ENCODE data around the gene SPOCK2. TPM values are rescaled to one million over a fixed set of nuclear protein-coding genes. Genes with fewer than 3 reads are reported as not detected.

Gene SPOCK2
- total and polyA plus RNA-seq, 2 donors (not counting 1 experiment from before 2014, with no cell fraction given): 0.02 to 0.33 TPM

- no peak overlapping the region for H3K4me3 ChIP-seq (replicated peaks in 1 of 4; ENCODE audit: control extremely low read depth in 1 of 4, insufficient read depth in 1 of 4, low read depth in 3 of 4, low read length in 4 of 4)
- H3K79me2 ChIP-seq (ENCODE audit: control insufficient read depth, insufficient read depth, low read length): no peaks in the 10 kb centered on the region
- H3K9me3 ChIP-seq (ENCODE audit: control insufficient read depth, insufficient read depth, low read depth, low read length): no peaks in the 10 kb centered on the region
- H3K36me3 ChIP-seq (ENCODE audit: control insufficient read depth, insufficient read depth, low read length): no peaks in the 10 kb centered on the region
- no peaks in the 10 kb centered on the region for H4K20me1 ChIP-seq (ENCODE audit: control insufficient read depth, extremely low read depth, insufficient read depth, low read length)
- H3K4me2 ChIP-seq (ENCODE audit: extremely low read depth, insufficient read depth, low read length): no peak overlapping the region
- no peaks in the 10 kb centered on the region for H3K4me1 ChIP-seq (ENCODE audit: control insufficient read depth, extremely low read depth, insufficient read depth, low read length)
- H3K27me3 ChIP-seq (ENCODE audit: control insufficient read depth, insufficient read depth, low read length): peaks cover 6% of the 10 kb centered on the region
- H2AFZ ChIP-seq (ENCODE audit: low read length): no peak overlapping the region
- no peak for DNase-seq (ENCODE audit: low read depth in 2 of 2)
- TF ChIP-seq EZH2 (IDR thresholded peaks at IDR 0.05; ENCODE audit: low read length, missing control alignments) (no peak), CTCF (conservative IDR thresholded peaks at IDR 0.05 in 1 of 2, IDR thresholded peaks at IDR 0.05 in 1 of 2; ENCODE audit: low read depth in 1 of 2, low read length in 2 of 2) (no peak)
- H3K9ac ChIP-seq (ENCODE audit: insufficient read depth, low read length): no peak overlapping the region
- H3K27ac ChIP-seq (ENCODE audit: insufficient read depth, low read length): no peak overlapping the region
Measured at GRCh38 chr10:72049969-72050781, 38.2 kb downstream of the SPOCK2 start.

DNA sequence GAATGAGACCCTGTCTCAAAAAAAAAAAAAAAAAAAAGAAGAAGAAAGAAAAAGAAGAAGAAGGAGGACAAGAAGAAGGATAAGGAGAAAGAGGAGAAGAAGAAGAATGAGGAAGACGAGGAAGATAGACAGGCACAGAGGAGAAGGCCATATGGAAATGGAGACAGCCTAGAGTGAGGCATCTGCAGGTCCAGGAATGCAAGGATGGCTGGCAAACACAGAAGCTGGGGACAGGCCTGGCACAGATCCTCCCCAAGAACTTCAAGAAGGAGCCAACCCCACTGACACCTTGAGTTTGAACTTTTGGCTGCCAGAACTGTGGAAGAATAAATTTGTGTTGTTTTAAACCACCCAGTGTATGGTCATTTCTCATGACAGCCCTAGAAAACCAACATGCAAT is 38.9 kb downstream of the SPOCK2 start:
- H2AFZ ChIP-seq (ENCODE audit: low read length): no peak overlapping the region
- H3K79me2 ChIP-seq (ENCODE audit: control insufficient read depth, insufficient read depth, low read length): no peaks in the 10 kb centered on the region
- no peak overlapping the region for H3K9ac ChIP-seq (ENCODE audit: insufficient read depth, low read length)
- no peaks in the 10 kb centered on the region for H3K9me3 ChIP-seq (ENCODE audit: control insufficient read depth, insufficient read depth, low read depth, low read length)
- no peak overlapping the region for H3K4me3 ChIP-seq (replicated peaks in 1 of 4; ENCODE audit: control extremely low read depth in 1 of 4, insufficient read depth in 1 of 4, low read depth in 3 of 4, low read length in 4 of 4)
- H3K27ac ChIP-seq (ENCODE audit: insufficient read depth, low read length): no peak overlapping the region
- no peaks in the 10 kb centered on the region for H4K20me1 ChIP-seq (ENCODE audit: control insufficient read depth, extremely low read depth, insufficient read depth, low read length)
- H3K27me3 ChIP-seq (ENCODE audit: control insufficient read depth, insufficient read depth, low read length): peaks cover 6% of the 10 kb centered on the region
- H3K4me2 ChIP-seq (ENCODE audit: extremely low read depth, insufficient read depth, low read length): no peak overlapping the region
- no peaks in the 10 kb centered on the region for H3K36me3 ChIP-seq (ENCODE audit: control insufficient read depth, insufficient read depth, low read length)
- TF ChIP-seq CTCF (conservative IDR thresholded peaks at IDR 0.05 in 1 of 2, IDR thresholded peaks at IDR 0.05 in 1 of 2; ENCODE audit: low read depth in 1 of 2, low read length in 2 of 2): no peak
- TF ChIP-seq EZH2 (IDR thresholded peaks at IDR 0.05; ENCODE audit: low read length, missing control alignments): no peak
- no peaks in the 10 kb centered on the region for H3K4me1 ChIP-seq (ENCODE audit: control insufficient read depth, extremely low read depth, insufficient read depth, low read length)
- DNase-seq (ENCODE audit: low read depth in 2 of 2): no peak

DNA sequence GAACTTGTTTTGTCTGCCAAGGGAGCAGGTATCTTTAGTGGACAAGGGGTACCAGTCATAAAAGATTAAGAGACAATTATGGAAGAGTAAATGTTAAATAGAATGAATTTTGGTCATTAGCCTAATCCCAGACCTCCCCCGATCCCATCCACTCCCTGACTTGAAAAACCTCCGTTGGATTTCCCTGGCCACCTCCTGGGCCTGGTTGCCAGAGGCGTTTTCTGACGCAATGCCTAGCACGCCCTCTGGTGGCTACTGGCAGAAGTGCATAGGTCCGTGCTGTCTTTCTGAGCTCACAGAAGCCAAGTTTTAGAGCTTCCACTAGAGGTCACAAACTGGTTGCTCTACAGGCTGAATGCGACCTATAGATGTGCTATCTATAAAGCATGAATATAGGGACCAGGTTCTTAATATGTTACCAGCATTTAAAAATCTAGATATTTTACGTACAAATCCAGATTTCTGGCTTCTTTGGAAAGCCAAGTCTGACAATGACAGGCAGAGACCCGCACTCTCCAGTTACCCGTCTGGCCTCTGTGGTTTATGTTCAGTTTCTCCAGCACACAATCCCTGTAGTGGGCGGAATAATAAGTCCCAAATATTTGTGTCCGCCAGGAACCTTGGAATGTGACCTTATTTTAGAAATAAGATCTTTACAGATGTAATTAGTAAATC is 39.8 kb downstream of the SPOCK2 start:
- H3K4me1 ChIP-seq (ENCODE audit: control insufficient read depth, extremely low read depth, insufficient read depth, low read length): no peaks in the 10 kb centered on the region
- no peak overlapping the region for H2AFZ ChIP-seq (ENCODE audit: low read length)
- H3K27ac ChIP-seq (ENCODE audit: insufficient read depth, low read length): no peak overlapping the region
- no peak overlapping the region for H3K4me2 ChIP-seq (ENCODE audit: extremely low read depth, insufficient read depth, low read length)
- H3K9ac ChIP-seq (ENCODE audit: insufficient read depth, low read length): no peak overlapping the region
- H3K36me3 ChIP-seq (ENCODE audit: control insufficient read depth, insufficient read depth, low read length): no peaks in the 10 kb centered on the region
- TF ChIP-seq EZH2 (IDR thresholded peaks at IDR 0.05; ENCODE audit: low read length, missing control alignments) (no peak), CTCF (conservative IDR thresholded peaks at IDR 0.05 in 1 of 2, IDR thresholded peaks at IDR 0.05 in 1 of 2; ENCODE audit: low read depth in 1 of 2, low read length in 2 of 2) (peak; percentile 99 to 100)
- DNase-seq (ENCODE audit: low read depth in 2 of 2): peak; percentile 75 to 96
- no peaks in the 10 kb centered on the region for H3K9me3 ChIP-seq (ENCODE audit: control insufficient read depth, insufficient read depth, low read depth, low read length)
- H3K4me3 ChIP-seq (replicated peaks in 1 of 4; ENCODE audit: control extremely low read depth in 1 of 4, insufficient read depth in 1 of 4, low read depth in 3 of 4, low read length in 4 of 4): no peak overlapping the region
- H3K27me3 ChIP-seq (ENCODE audit: control insufficient read depth, insufficient read depth, low read length): peaks cover 6% of the 10 kb centered on the region
- no peaks in the 10 kb centered on the region for H3K79me2 ChIP-seq (ENCODE audit: control insufficient read depth, insufficient read depth, low read length)
- H4K20me1 ChIP-seq (ENCODE audit: control insufficient read depth, extremely low read depth, insufficient read depth, low read length): no peaks in the 10 kb centered on the region

Data from fibroblast of lung (primary cell).